ENCODE results near the gene HMHB1.

The HMHB1 gene

DNA sequence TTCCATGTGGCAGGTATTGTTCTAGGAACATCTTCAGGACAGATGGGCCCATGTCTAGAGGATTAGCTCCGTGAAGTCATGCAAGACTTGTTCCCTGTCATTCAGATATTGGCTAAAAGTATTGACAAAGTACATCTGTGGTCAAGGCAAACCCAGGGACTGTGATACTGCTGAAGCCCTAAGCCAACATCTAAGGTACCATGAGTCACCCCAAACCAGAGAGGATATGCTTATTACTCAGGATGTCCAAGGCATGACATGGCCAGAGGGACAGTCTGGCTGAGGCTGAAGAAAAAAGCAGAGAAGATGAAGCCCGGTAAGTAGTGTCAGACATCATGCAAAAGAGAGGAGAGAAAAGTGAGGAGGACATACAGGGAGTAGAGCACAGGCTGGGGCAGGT lies 31.0 kb downstream of the HMHB1 start:
- DNase-seq (ENCODE audit: insufficient read length) = no peak
- FAIRE-seq = no peak
- TF ChIP-seq POLR2AphosphoS5 (IDR thresholded peaks at IDR 0.05; ENCODE audit: low read depth, low read length) = no peak
- TF ChIP-seq TAF1 (IDR thresholded peaks at IDR 0.05; ENCODE audit: borderline replicate concordance, low read depth, low read length) = no peak
- no peak for TF ChIP-seq POLR2A (IDR thresholded peaks at IDR 0.05; ENCODE audit: low read depth, low read length)

DNA sequence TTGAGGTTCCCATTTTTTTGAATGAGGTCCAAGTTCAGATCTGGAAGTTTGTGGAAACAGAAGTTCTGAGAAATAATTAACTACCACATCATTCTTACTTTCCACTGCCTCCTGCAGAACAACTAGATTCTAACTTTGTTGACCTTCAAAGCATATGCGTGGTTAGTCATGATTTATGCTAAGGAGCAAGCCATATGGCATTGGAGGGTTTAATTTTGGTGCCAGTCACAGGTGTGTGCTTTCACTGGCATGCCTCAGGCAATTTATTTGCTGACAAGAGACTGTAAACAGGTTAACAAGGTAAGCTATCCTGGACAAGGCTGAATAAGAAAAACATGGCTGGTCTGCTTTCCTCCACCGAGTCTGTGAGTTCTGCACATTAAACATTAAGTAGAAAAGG lies 31.5 kb downstream of the HMHB1 start:
- DNase-seq (ENCODE audit: insufficient read length) (no peak), FAIRE-seq (no peak)
- no peak for TF ChIP-seq TAF1 (IDR thresholded peaks at IDR 0.05; ENCODE audit: borderline replicate concordance, low read depth, low read length)
- TF ChIP-seq POLR2A (IDR thresholded peaks at IDR 0.05; ENCODE audit: low read depth, low read length) = no peak
- no peak for TF ChIP-seq POLR2AphosphoS5 (IDR thresholded peaks at IDR 0.05; ENCODE audit: low read depth, low read length)

DNA sequence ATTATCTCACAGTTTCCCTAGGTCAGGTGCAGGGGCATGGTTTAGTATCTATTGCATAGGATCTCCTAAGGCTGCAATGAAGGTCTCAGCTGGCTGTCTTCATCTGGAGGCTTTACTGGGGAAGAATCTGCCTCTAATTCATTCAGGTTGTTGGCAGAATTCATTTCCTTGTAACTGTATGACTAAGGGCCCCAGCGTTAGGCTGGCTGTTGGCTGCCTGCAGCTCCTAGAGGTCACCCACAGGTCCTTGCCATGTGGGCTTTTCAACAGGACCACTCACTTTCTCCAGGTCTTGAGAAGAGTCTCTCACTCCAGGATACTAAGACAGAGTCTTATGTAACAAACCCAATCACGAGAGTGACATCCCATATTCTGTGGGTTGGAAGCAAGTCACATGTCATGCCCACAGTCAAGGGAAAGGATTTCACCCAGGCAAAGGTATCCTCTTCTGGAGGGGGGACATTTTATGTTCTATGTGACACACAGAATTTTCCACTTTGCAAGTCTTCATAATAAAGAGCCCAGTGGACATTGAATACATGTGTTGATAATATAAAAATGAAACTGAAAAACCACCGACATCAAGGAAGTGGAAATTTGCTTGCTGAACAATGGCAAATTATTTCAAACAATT lies 38.2 kb downstream of the HMHB1 start:
- FAIRE-seq = peak; percentile 70
- no peak for DNase-seq (ENCODE audit: insufficient read length)
- TF ChIP-seq POLR2AphosphoS5 (IDR thresholded peaks at IDR 0.05; ENCODE audit: low read depth, low read length) (no peak), POLR2A (IDR thresholded peaks at IDR 0.05; ENCODE audit: low read depth, low read length) (no peak), TAF1 (IDR thresholded peaks at IDR 0.05; ENCODE audit: borderline replicate concordance, low read depth, low read length) (no peak)

DNA sequence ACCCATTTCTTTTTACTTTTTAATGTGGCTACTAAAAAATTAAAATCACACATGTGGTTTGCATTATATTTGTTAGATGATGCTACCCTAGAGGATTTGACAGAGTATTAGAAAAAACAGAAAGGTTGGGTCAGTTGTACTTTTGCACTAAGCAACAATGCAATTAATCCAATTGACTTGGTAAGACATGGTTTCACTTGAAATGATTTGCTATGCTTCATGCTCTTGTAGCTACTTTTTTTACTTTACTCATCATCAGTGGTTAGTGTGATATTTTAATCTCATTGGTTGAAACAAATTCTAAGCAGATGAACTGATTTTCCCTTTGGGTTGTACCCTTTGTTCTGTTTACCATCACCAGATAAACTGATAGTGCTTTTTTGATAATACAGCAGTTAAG lies 39.4 kb downstream of the HMHB1 start:
- DNase-seq (ENCODE audit: insufficient read length) = no peak
- FAIRE-seq = peak; percentile 57
- TF ChIP-seq POLR2A (IDR thresholded peaks at IDR 0.05; ENCODE audit: low read depth, low read length) (no peak), TAF1 (IDR thresholded peaks at IDR 0.05; ENCODE audit: borderline replicate concordance, low read depth, low read length) (no peak)

DNA sequence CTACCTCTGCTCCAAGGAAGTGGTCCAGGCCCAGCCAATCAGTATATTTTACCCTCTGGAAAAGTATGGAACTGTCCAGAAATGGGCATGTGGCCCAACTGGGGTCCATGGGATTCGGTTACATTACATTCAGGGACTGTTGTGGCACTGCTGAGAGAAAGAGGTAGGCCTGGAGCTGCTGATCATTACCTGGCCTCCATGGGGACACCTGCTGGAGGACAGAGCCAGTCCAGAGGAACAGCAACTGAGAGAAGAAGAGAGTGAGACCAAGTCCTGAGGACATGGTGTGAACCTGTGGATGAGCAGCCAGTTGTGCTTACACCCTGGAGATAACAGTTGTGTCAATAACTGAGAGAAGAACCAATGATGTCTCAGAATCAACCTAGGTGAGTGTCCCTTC lies 48.2 kb downstream of the HMHB1 start:
- DNase-seq (ENCODE audit: insufficient read length) (no peak), FAIRE-seq (no peak)
- TF ChIP-seq POLR2AphosphoS5 (IDR thresholded peaks at IDR 0.05; ENCODE audit: low read depth, low read length) (no peak), TAF1 (IDR thresholded peaks at IDR 0.05; ENCODE audit: borderline replicate concordance, low read depth, low read length) (no peak), POLR2A (IDR thresholded peaks at IDR 0.05; ENCODE audit: low read depth, low read length) (no peak)

DNA sequence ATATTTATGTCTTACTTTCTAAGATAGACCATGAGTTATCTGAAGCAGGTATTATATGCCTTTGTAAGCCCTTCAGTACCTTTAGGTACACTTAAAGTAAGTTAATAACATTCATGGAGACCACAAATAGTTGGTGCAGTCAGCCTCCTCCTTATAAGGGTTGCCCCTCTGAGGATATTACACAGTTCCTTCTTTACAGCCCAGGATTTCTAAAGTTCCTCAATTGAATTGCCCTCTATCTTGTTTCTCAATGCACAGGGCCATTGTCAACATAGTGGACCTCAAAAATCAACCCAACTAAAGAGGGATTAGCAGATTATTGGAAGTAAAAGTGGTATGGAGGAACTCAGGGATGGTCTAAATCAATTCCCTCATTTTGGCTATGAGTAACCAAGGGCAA lies 50.3 kb downstream of the HMHB1 start:
- FAIRE-seq = no peak
- TF ChIP-seq POLR2A (IDR thresholded peaks at IDR 0.05; ENCODE audit: low read depth, low read length) = no peak
- no peak for TF ChIP-seq POLR2AphosphoS5 (IDR thresholded peaks at IDR 0.05; ENCODE audit: low read depth, low read length)
- no peak for TF ChIP-seq TAF1 (IDR thresholded peaks at IDR 0.05; ENCODE audit: borderline replicate concordance, low read depth, low read length)
- DNase-seq (ENCODE audit: insufficient read length) = no peak

DNA sequence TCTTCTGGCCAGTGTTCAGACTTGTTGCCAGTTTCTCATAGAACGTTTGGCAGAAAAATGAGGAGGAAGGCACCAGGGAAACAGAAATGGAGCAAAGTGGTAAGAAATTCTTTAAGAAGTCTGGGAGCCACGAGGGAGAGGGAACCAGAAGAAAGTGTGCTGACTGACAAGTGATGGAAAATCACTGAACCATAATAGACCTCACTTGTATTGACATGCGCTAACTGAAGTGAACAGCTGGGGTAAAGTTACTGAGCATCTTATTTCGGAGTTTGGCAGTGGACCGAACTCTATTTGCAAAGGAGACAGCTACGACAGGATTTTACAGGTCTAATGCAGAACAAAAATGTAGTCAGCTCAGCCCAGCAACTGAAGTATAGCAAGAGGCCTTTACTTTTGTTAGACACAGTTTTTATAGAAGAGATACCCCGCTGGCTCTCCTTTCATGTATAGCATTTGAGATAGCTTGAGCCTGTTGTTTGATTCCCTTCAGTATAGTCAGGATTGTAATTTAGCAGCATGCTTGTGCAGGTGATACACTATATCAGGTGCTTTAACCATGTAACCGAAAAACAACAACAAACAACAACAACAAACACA lies 53.6 kb downstream of the HMHB1 start:
- DNase-seq (ENCODE audit: insufficient read length) (no peak), FAIRE-seq (no peak)
- TF ChIP-seq POLR2AphosphoS5 (IDR thresholded peaks at IDR 0.05; ENCODE audit: low read depth, low read length) = no peak
- no peak for TF ChIP-seq POLR2A (IDR thresholded peaks at IDR 0.05; ENCODE audit: low read depth, low read length)
- TF ChIP-seq TAF1 (IDR thresholded peaks at IDR 0.05; ENCODE audit: borderline replicate concordance, low read depth, low read length) = no peak

Measured in GM12892 (cell line).